HEK293 (cell line): ENCODE measurements around the gene CAPNS1.

Source experiments
- BCL11B ChIP-seq: fragments of 450-650 bp; formaldehyde crosslinking; IDR thresholded peaks from 2 replicates; pipeline ENCODE4 v1.5.1; 2016; ENCODE audit warnings: low read depth, missing biosample characterization, missing genetic modification characterization
- CTCF ChIP-seq: fragments of 450-650 bp; formaldehyde crosslinking; IDR thresholded peaks from 2 replicates; pipeline ENCODE4 v1.5.1; 2016; ENCODE audit warnings: missing biosample characterization, missing genetic modification characterization
- GLIS1 ChIP-seq: fragments of 450-650 bp; formaldehyde crosslinking; IDR thresholded peaks from 2 replicates; pipeline ENCODE4 v1.5.1; 2016; ENCODE audit warnings: missing biosample characterization, missing genetic modification characterization
- MEIS1 ChIP-seq: sonication (generic); formaldehyde crosslinking; IDR thresholded peaks from 2 replicates; pipeline ENCODE4 v1.8.1; 2022; ENCODE audit warnings: missing genetic modification reagents, mild to moderate bottlenecking, borderline replicate concordance
- PATZ1 ChIP-seq: fragments of 450-650 bp; formaldehyde crosslinking; IDR thresholded peaks from 2 replicates; pipeline ENCODE4 v1.5.1; 2016; ENCODE audit warnings: missing biosample characterization, missing genetic modification characterization
- PBX3 ChIP-seq: sonication (generic); formaldehyde crosslinking; IDR thresholded peaks from 2 replicates; pipeline ENCODE4 v1.8.1; 2022; ENCODE audit warnings: mild to moderate bottlenecking, moderate library complexity, missing genetic modification reagents
- SP3 ChIP-seq: fragments of 450-650 bp; formaldehyde crosslinking; IDR thresholded peaks from 2 replicates; pipeline ENCODE4 v1.5.1; 2016; ENCODE audit warnings: missing biosample characterization, missing genetic modification characterization
- SP7 ChIP-seq: fragments of 450-650 bp; formaldehyde crosslinking; IDR thresholded peaks from 2 replicates; pipeline ENCODE4 v1.5.1; 2016; ENCODE audit warnings: missing biosample characterization, missing genetic modification characterization
- YY2 ChIP-seq: fragments of 450-650 bp; formaldehyde crosslinking; IDR thresholded peaks from 2 replicates; pipeline ENCODE4 v1.5.1; 2016; ENCODE audit warnings: missing biosample characterization, missing genetic modification characterization
- ZBTB11 ChIP-seq: fragments of 450-650 bp; formaldehyde crosslinking; conservative IDR thresholded peaks from 2 replicates; pipeline ENCODE4 v1.5.1; 2016; ENCODE audit warnings: low read depth, missing biosample characterization, missing genetic modification characterization
- ZBTB21 ChIP-seq: fragments of 450-650 bp; formaldehyde crosslinking; IDR thresholded peaks from 2 replicates; pipeline ENCODE4 v1.5.1; 2017; ENCODE audit warnings: missing biosample characterization, missing genetic modification characterization
- ZBTB8A ChIP-seq: fragments of 450-650 bp; formaldehyde crosslinking; IDR thresholded peaks from 2 replicates; pipeline ENCODE4 v1.5.1; 2016; ENCODE audit warnings: missing biosample characterization, missing genetic modification characterization
- ZNF324 ChIP-seq: fragments of 450-650 bp; formaldehyde crosslinking; IDR thresholded peaks from 2 replicates; pipeline ENCODE4 v1.5.1; 2016; ENCODE audit warnings: missing biosample characterization, missing genetic modification characterization
- ZNF37A ChIP-seq: fragments of 450-650 bp; IDR thresholded peaks from 2 replicates; pipeline ENCODE4 v1.5.1; 2018; ENCODE audit warnings: missing biosample characterization, missing genetic modification characterization
- ZNF426 ChIP-seq: fragments of 450-650 bp; formaldehyde crosslinking; IDR thresholded peaks from 2 replicates; pipeline ENCODE4 v1.5.1; 2017; ENCODE audit warnings: missing biosample characterization, missing genetic modification characterization, mild to moderate bottlenecking, inconsistent platforms, moderate library complexity
- ZNF518A ChIP-seq: fragments of 450-650 bp; formaldehyde crosslinking; conservative IDR thresholded peaks from 2 replicates; pipeline ENCODE4 v1.5.1; 2016; ENCODE audit warnings: low read depth, missing biosample characterization, missing genetic modification characterization
- ZNF560 ChIP-seq: fragments of 450-650 bp; formaldehyde crosslinking; IDR thresholded peaks from 2 replicates; pipeline ENCODE4 v1.5.1; 2017; ENCODE audit warnings: missing biosample characterization, missing genetic modification characterization, borderline replicate concordance
- ZNF600 ChIP-seq: fragments of 450-650 bp; formaldehyde crosslinking; IDR thresholded peaks from 2 replicates; pipeline ENCODE4 v1.5.1; 2016; ENCODE audit warnings: missing biosample characterization, missing genetic modification characterization
- ZNF639 ChIP-seq: fragments of 450-650 bp; formaldehyde crosslinking; IDR thresholded peaks from 2 replicates; pipeline ENCODE4 v1.5.1; 2016; ENCODE audit warnings: missing biosample characterization, missing genetic modification characterization
- ZNF692 ChIP-seq: fragments of 450-650 bp; formaldehyde crosslinking; IDR thresholded peaks from 2 replicates; pipeline ENCODE4 v1.5.1; 2016; ENCODE audit warnings: missing biosample characterization, missing genetic modification characterization
- ZNF830 ChIP-seq: fragments of 450-650 bp; IDR thresholded peaks from 2 replicates; pipeline ENCODE4 v1.5.0; 2018; ENCODE audit warnings: missing biosample characterization, missing genetic modification characterization, low read depth, mild to moderate bottlenecking, moderate library complexity

The CAPNS1 gene

GRCh38 chr19:36115453-36116343 lies 24.2 kb upstream of the CAPNS1 start, which contains the start of gene TBCB (continued):
- TF ChIP-seq ZBTB11 (tag by site-specific recombination) (peak; percentile 61), ZNF518A (no peak), CTCF (tag by site-specific recombination) (no peak), SP7 (peak; percentile 53), ZNF324 (tag by site-specific recombination) (peak; percentile 68), ZNF639 (no peak), ZNF560 (no peak; the same call in 1 of the 2 replicates), ZNF830 (tag by site-specific recombination) (no peak), ZNF37A (no peak), ZNF426 (tag by site-specific recombination) (no peak), ZNF692 (tag by site-specific recombination) (peak; percentile 31), BCL11B (tag by site-specific recombination) (no peak), MEIS1 (no peak), PATZ1 (tag by site-specific recombination) (peak; percentile 97), GLIS1 (0 out of 2 replicates have a peak, but pooled peaks have one; percentile 23), ZBTB21 (tag by site-specific recombination) (peak; percentile 48), YY2 (tag by site-specific recombination) (peak; percentile 74; the same call in 1 of the 2 replicates), PBX3 (CRISPR knock-in tag) (no peak), SP3 (peak; percentile 97), ZBTB8A (peak; percentile 98), ZNF600 (tag by site-specific recombination) (no peak)
